ENCODE data around the gene EXOC6B.

The EXOC6B gene

DNA sequence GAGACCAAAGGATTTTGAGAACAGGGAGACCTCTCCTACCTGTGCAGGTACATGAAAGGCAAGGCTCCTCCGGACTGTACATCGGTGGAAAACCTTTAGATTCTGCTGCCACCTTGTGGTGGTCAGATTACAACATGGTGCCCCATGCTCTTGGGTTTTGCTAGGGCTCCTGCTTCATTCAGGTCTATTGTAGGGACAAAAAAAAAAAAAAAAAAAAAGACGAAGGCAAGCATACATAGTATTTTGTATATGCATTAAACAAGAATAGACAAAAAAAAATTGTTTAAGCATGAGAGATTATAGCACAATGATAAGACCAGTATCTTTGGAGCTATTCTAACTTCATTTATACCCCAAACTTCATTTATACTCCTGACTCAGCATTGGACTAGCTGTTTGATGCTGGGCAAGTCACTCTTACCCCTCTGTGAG lies 34.0 kb upstream of the EXOC6B start:
- H3K4me3 ChIP-seq (ENCODE audit: low read depth, low read length) = no peak overlapping the region
- DNase-seq (ENCODE audit: low read depth) = peak; percentile 77
- TF ChIP-seq, protein P1, sequence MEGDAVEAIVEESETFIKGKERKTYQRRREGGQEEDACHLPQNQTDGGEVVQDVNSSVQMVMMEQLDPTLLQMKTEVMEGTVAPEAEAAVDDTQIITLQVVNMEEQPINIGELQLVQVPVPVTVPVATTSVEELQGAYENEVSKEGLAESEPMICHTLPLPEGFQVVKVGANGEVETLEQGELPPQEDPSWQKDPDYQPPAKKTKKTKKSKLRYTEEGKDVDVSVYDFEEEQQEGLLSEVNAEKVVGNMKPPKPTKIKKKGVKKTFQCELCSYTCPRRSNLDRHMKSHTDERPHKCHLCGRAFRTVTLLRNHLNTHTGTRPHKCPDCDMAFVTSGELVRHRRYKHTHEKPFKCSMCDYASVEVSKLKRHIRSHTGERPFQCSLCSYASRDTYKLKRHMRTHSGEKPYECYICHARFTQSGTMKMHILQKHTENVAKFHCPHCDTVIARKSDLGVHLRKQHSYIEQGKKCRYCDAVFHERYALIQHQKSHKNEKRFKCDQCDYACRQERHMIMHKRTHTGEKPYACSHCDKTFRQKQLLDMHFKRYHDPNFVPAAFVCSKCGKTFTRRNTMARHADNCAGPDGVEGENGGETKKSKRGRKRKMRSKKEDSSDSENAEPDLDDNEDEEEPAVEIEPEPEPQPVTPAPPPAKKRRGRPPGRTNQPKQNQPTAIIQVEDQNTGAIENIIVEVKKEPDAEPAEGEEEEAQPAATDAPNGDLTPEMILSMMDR (IDR thresholded peaks at IDR 0.05; ENCODE audit: insufficient read depth, low read depth, low read length, missing control alignments) = peak; percentile 69

DNA sequence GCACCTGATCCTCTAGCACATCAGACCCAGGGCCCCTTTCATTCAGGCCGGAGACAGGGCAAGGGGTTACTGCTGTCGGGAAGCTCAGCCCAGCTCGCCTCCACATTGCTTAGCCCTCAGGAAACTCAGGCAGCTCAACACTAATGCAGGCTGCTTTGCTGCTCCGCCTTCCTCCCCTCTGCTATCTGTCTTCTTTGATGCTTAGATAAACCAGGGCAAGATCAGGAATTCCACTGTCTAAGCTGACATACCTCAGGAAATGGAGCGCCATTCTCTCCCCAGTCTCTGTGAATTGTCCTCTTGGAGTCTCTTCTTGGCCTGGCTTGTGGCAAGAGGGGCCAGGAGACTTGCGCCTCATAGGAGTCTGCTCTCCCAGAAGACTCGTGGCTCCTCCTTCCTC lies 25.5 kb upstream of the EXOC6B start:
- no peak for DNase-seq (ENCODE audit: low read depth)
- TF ChIP-seq, protein P1 (IDR thresholded peaks at IDR 0.05; ENCODE audit: insufficient read depth, low read depth, low read length, missing control alignments) = no peak
- H3K4me3 ChIP-seq (ENCODE audit: low read depth, low read length) = no peak overlapping the region

GRCh38 chr2:72849138-72849462 lies 23.3 kb upstream of the EXOC6B start:
- no peak overlapping the region for H3K4me3 ChIP-seq (ENCODE audit: low read depth, low read length)
- TF ChIP-seq, protein P1 (IDR thresholded peaks at IDR 0.05; ENCODE audit: insufficient read depth, low read depth, low read length, missing control alignments) = no peak
- DNase-seq (ENCODE audit: low read depth) = no peak

GRCh38 chr2:72848436-72849137 lies 22.8 kb upstream of the EXOC6B start:
- H3K4me3 ChIP-seq (ENCODE audit: low read depth, low read length) = no peak overlapping the region
- DNase-seq (ENCODE audit: low read depth) = no peak
- TF ChIP-seq, protein P1 (IDR thresholded peaks at IDR 0.05; ENCODE audit: insufficient read depth, low read depth, low read length, missing control alignments) = no peak

DNA sequence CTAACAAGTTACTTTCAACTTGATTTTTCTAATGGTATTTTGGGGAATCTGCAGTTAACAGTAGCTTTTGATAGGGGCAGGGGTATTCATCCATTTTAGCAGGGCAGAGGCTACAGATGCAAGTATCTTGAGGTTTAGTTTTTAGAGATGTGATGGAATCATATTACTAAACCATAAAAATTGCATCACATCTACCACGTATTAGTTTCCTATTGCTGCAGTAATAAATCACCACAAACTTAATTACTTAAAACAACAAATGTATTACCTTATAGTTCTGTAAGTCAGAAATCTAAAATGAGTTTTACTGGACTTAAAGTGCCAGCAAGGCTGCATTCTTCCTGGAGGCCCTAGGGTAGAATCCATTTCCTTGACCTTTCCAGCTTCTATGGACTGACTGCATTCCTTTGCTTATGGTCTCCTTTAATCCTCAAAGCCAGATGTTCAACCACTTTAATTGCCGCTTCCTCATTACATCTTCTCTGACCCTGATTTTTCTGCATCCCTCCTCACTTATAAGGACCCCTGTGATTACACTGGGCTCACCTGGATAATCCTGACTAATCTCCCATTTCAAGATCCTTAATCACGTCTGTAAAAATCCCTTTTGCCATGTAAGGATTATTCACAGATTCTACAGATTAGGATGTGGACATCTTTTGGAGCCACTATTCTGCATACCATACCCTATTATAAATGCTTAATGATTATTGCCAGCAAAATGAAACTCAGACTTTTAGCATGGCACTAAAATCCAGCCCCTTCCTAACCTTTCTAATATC lies 21.9 kb upstream of the EXOC6B start:
- H3K4me3 ChIP-seq (ENCODE audit: low read depth, low read length) = no peak overlapping the region
- TF ChIP-seq, protein P1 (IDR thresholded peaks at IDR 0.05; ENCODE audit: insufficient read depth, low read depth, low read length, missing control alignments) = no peak
- no peak for DNase-seq (ENCODE audit: low read depth)

DNA sequence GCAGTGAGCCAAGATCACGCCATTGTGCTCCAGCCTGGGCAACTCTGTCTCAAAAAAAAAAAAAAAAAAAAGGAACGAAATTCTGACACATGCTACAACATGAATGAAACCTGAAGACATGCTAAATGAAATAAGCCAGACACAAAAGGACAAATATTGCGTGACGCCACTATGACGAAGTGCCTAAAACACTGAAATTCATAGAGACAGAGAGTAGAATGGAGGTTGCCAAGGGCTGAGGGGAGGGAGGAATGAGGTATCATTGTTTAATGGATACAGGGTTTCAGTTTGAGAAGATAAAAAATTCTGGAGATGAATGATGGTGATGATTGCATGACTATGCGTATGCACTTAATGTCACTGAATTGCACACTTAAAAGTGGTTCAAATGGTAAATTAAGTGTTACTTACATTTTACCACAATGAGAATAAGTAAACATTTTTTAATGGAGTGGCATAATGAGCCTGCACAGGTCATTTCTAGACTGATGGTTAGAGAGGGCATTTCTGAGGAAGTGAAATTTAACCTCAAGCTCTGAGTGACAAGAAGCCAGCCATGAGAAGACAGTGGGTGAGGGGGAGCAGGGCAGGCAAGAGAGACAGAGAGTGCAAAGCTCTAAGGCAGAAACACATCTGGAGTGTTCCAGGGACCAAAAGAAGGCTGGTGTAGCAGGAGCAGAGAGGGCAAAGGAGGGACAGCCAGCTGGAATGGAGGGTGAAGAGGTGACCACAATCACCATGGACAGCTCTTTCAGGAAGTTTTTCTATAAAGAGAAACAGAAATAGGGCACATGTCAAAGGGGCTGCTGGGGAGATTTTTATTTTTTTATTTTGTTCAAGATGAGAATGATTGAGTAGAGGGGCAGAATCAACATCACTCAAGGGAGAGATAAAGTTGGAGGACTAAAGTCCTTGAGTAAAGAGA lies 20.6 kb upstream of the EXOC6B start:
- DNase-seq (ENCODE audit: low read depth) = peak; percentile 49
- TF ChIP-seq, protein P1 (IDR thresholded peaks at IDR 0.05; ENCODE audit: insufficient read depth, low read depth, low read length, missing control alignments) = no peak
- H3K4me3 ChIP-seq (ENCODE audit: low read depth, low read length) = no peak overlapping the region
